SJSA1 (cell line): Measurements from ENCODE around the gene EDIL3. TPM values are rescaled to one million over a fixed set of nuclear protein-coding genes. Genes with fewer than 3 reads are reported as not detected.
A peak's percentile ranks its signal among the peaks of the same experiment; 100 is the strongest.
"Not testable (repeated sequence)": the region's sequence is repeated elsewhere in the genome, so short reads cannot be mapped to it uniquely, and the experiment has no call there.

Experiments
- DNase-seq, 2 experiments: peaks; one replicate each; pipeline ENCODE4 v3.0.0-alpha.2; 2015 to 2020; ENCODE audit warnings: low spot score in 2 of 2, low read depth in 1 of 2
- H3K27ac ChIP-seq: fragments of 250-450 bp; sonication (Bioruptor Pico); 2 replicates; pipeline ENCODE4 v1.5.1; 2020; ENCODE audit warnings: mild to moderate bottlenecking, moderate library complexity
- H3K27me3 ChIP-seq: fragments of 250-450 bp; sonication (Bioruptor Pico); replicated peaks from 2 replicates; pipeline ENCODE4 v1.5.1; 2020; ENCODE audit warnings: mild to moderate bottlenecking, moderate library complexity
- H3K36me3 ChIP-seq: fragments of 250-450 bp; sonication (Bioruptor Pico); 2 replicates; pipeline ENCODE4 v1.5.1; 2020; ENCODE audit warnings: mild to moderate bottlenecking
- H3K4me1 ChIP-seq: fragments of 250-450 bp; sonication (Bioruptor Pico); replicated peaks from 2 replicates; pipeline ENCODE4 v1.6.1; 2021; ENCODE audit warnings: mild to moderate bottlenecking
- H3K4me3 ChIP-seq: fragments of 250-450 bp; sonication (Bioruptor Pico); 2 replicates; pipeline ENCODE4 v1.5.1; 2020; ENCODE audit warnings: mild to moderate bottlenecking
- H3K9me3 ChIP-seq: fragments of 250-450 bp; sonication (Bioruptor Pico); replicated peaks from 2 replicates; pipeline ENCODE4 v1.5.1; 2020; ENCODE audit warnings: mild to moderate bottlenecking
- total RNA-seq: library from RNA; depleted of rRNA; stranded (reverse); fragments of >200 nt; shearing (Covaris generic); gene quantifications from 2 replicates; pipeline ENCODE4 v1.2.3, GENCODE V29; 2014

The EDIL3 gene
- total RNA-seq, 1 experiment from 2014 or later, result 465 TPM

GRCh38 chr5:84301535-84301934 lies 83.1 kb downstream of the EDIL3 start:
- Histone ChIP-seq H3K9me3 (0 out of 2 replicates have a peak, but pooled peaks cover 2% of the 10 kb centered on the region), H3K36me3 (peaks cover 14% of the 10 kb centered on the region), H3K27me3 (no peaks in the 10 kb centered on the region), H3K4me1 (peaks cover 22% of the 10 kb centered on the region), H3K27ac (no peak overlapping the region), H3K4me3 (no peak overlapping the region)
- peak in 1 of 2 experiments; percentile 64 for DNase-seq

GRCh38 chr5:84299959-84300358 lies 84.7 kb downstream of the EDIL3 start:
- peaks cover 22% of the 10 kb centered on the region for H3K4me1 ChIP-seq
- peaks cover 13% of the 10 kb centered on the region for H3K36me3 ChIP-seq
- 0 out of 2 replicates have a peak, but pooled peaks cover 2% of the 10 kb centered on the region for H3K9me3 ChIP-seq
- no peak overlapping the region for H3K27ac ChIP-seq
- H3K4me3 ChIP-seq, result no peak overlapping the region
- no peaks in the 10 kb centered on the region for H3K27me3 ChIP-seq
- no peak for DNase-seq

DNA sequence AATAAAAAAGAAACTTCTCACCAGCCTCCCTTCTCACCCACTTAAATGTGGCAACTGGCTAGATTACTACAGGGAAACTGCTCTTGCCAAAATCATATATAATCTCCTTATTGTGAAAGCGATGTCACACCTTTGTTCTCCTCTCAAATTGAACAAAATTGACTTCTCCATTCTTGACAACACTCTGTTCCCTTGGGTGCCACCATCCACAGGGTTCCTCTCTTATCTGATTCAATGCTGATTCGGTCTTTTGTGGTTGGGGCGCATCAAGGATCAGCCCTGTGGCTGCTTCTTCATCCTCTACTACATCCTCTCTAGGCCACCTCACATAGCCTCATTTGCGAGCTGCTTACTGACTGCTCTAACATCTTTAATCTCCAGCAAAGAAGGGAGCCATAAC lies 86.1 kb downstream of the EDIL3 start:
- H3K4me3 ChIP-seq, result no peak overlapping the region
- no peak for DNase-seq
- H3K9me3 ChIP-seq, result 0 out of 2 replicates have a peak, but pooled peaks cover 2% of the 10 kb centered on the region
- no peak overlapping the region for H3K27ac ChIP-seq
- peaks cover 13% of the 10 kb centered on the region for H3K36me3 ChIP-seq
- peaks cover 22% of the 10 kb centered on the region for H3K4me1 ChIP-seq
- no peaks in the 10 kb centered on the region for H3K27me3 ChIP-seq

DNA sequence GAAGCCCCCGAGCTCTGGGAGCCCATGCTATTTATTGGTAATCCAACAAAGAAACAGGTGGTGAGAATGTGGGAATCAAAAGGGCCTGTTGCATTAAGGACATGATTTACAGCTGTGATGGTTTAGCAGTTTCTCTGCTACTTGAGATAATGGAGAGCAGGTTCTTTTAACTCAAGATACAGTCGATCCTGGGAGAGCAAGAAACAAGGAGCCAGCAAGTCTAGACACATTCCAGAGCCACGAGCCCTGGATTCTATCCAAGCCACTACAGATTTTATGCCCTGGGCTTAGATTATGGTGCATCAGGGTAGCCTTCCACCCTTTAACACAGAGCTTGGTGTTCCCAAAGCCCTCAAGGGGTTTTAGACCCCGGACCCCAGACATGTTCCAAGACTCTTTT lies 87.0 kb downstream of the EDIL3 start:
- Histone ChIP-seq H3K4me1 (peaks cover 21% of the 10 kb centered on the region), H3K36me3 (peaks cover 13% of the 10 kb centered on the region)
- not testable (repeated sequence) for H3K4me3 ChIP-seq, H3K27ac ChIP-seq, H3K27me3 ChIP-seq, DNase-seq, H3K9me3 ChIP-seq

- H3K36me3 ChIP-seq, result peaks cover 2% of the 10 kb centered on the region
- H3K4me3 ChIP-seq, result no peak overlapping the region
- peaks cover 40% of the 10 kb centered on the region for H3K4me1 ChIP-seq
- no peak for DNase-seq
- H3K27me3 ChIP-seq, result no peaks in the 10 kb centered on the region
- H3K27ac ChIP-seq, result no peak overlapping the region
- no peaks in the 10 kb centered on the region for H3K9me3 ChIP-seq
These were observed 91.7 kb downstream of the EDIL3 start for GRCh38 chr5:84292788-84293653.

- Histone ChIP-seq H3K4me3 (no peak overlapping the region), H3K27me3 (no peaks in the 10 kb centered on the region), H3K9me3 (no peaks in the 10 kb centered on the region), H3K27ac (no peak overlapping the region), H3K4me1 (peaks cover 49% of the 10 kb centered on the region), H3K36me3 (no peaks in the 10 kb centered on the region)
- DNase-seq, result no peak
These were observed 92.6 kb downstream of the EDIL3 start for GRCh38 chr5:84292000-84292642.

DNA sequence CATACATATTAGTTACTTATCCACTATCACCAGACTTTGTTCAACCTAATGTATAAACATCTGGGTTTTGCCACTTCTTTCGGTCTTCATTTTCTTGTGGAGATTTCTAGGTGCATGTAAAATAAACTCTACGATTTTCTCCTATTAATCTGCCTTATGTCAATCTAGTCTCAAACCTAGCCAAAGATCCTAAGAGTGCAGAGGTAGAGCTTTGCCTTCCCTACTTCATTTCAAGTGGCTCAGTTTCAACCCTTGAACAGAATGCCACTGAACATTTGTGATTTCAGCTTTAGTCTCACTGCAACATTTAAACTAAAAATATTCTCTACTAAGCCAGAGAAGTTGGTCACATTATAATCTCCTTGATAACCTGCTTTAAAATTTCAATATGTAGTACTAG lies 94.0 kb downstream of the EDIL3 start:
- Histone ChIP-seq H3K4me3 (no peak overlapping the region), H3K9me3 (no peaks in the 10 kb centered on the region), H3K36me3 (no peaks in the 10 kb centered on the region), H3K27me3 (no peaks in the 10 kb centered on the region), H3K4me1 (peaks cover 49% of the 10 kb centered on the region), H3K27ac (peak overlapping the region; percentile 79)
- DNase-seq, result no peak

DNA sequence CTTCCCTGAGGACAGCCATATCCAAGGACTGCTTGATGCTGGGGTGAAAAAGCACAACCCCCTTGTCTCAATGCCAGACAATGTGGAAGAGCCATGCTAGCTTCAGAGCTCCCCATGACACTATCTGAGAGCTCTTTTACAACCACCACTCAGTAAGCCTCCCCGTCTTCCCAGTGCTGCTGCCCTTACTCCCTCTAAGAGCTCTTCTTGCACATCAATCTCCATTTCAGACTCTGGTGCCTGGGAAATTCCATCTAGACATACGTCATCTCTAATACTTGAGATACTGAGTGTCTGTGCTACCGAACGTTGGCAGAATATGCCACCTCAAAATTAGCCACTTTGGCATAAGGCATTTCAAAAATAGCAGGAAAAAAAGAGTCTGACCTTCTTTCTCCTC lies 94.5 kb downstream of the EDIL3 start:
- Histone ChIP-seq H3K36me3 (no peaks in the 10 kb centered on the region), H3K4me1 (peaks cover 49% of the 10 kb centered on the region), H3K4me3 (no peak overlapping the region), H3K27me3 (no peaks in the 10 kb centered on the region), H3K27ac (peak overlapping the region; percentile 79), H3K9me3 (no peaks in the 10 kb centered on the region)
- peak; percentile 44 to 62 for DNase-seq

DNA sequence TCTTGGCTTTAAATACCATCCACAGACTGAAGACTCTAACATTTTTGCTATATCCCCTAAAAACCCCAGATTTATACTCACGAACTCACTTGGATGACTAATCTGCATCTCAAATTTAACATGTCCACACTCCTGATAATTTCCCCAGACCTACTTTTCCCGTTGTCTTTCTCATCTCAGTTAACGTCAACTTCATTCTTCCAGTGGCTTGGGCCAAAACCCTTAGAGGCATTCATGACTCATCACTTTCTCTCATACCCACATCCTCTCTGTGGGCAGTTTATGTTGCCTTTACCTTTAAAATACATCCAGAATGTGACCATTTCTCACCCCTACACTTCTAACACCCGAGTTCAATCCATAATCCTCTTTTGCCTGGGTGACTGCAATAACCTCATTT lies 96.7 kb downstream of the EDIL3 start:
- H3K4me3 ChIP-seq, result no peak overlapping the region
- H3K27me3 ChIP-seq, result no peaks in the 10 kb centered on the region
- DNase-seq, result peak; percentile 69 to 87
- peak overlapping the region; percentile 79 for H3K27ac ChIP-seq
- H3K4me1 ChIP-seq, result peaks cover 45% of the 10 kb centered on the region
- H3K9me3 ChIP-seq, result no peaks in the 10 kb centered on the region
- H3K36me3 ChIP-seq, result no peaks in the 10 kb centered on the region

DNA sequence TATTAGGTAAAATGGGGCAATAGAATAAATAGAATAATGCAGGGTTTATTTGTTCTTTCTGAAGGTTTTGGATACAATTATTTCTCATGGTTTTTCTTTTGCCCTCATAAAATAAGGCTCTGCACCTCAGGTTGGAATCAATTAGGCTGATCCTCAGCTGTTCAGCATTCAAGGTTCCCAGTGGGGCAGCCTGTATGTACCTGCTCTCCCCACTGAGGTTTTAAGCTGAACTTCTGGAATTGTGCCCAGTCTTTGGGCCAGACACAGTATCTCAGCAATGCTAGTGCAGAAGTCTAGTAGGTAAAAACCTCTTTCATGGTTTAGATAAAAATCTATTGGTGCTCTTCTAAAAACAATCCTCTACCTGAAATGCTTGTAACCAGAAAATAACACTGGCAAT lies 98.0 kb downstream of the EDIL3 start:
- Histone ChIP-seq H3K9me3 (no peaks in the 10 kb centered on the region), H3K27ac (no peak overlapping the region), H3K4me1 (peaks cover 40% of the 10 kb centered on the region), H3K27me3 (no peaks in the 10 kb centered on the region), H3K36me3 (no peaks in the 10 kb centered on the region), H3K4me3 (no peak overlapping the region)
- no peak for DNase-seq

DNA sequence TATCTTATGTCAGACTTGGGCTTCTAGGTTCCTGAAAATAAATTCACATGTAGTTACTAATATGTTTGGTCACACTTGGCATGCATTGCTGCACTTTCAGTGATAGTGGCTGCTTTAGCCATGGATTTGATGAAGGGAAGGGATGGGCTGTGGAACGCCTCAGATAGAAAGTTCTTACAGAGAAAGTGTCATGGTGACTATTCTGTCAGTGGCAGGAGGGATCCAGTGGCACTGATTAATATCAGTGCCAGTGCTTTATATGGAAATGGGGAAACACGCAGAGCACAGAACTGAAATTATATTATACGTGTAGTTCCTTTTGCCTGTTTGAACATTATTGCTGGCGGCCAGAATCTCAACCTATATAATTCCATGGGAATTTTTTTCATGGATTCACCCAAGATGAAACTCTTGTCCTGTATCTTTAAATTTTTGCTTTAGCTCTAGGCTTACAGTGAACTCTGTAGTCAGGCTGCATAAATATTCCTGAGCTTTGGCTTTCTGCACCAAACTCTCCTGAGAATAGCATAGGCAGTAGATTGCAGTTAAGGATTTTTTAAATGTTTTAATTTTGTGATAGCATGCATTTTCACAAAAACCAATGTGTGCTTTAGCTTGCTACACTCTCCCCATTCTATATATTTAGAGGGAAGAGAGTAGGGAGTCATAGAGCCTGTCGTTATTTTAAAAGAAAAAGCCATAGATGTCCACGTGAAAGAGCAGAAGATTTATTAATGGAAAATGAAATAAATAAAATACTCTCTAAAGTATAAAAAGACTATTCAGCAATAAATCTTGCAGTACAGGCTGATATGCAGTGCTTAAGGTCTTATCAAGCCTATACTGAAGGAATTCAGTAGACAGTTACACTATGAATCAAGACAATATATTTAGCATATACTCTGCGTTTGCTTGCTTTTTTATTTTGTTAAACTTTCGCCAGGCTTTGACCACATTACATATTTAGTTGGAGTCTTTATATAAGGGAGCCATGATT lies 98.7 kb downstream of the EDIL3 start:
- Histone ChIP-seq H3K36me3 (no peaks in the 10 kb centered on the region), H3K4me1 (peaks cover 38% of the 10 kb centered on the region), H3K27ac (no peak overlapping the region), H3K9me3 (no peaks in the 10 kb centered on the region), H3K4me3 (no peak overlapping the region), H3K27me3 (no peaks in the 10 kb centered on the region)
- no peak for DNase-seq

DNA sequence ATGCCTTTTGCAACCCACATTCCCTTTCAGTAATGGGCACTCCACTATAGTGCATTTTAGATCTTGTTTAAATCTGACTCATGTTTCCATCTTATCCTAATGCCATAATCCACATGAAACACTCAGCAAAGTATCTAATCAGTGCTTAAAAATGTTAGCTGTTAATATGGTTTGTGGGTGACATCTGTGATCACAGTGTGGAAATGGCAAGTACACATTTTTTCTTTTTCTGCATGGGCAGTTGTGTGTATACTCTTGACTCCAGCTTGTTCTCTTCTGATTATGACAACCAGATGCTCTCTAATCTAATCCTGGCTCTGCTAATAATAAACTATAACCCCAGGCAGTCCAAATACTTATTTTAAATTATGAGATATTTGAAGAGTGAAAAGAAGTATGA lies 103.3 kb downstream of the EDIL3 start:
- no peaks in the 10 kb centered on the region for H3K27me3 ChIP-seq
- no peaks in the 10 kb centered on the region for H3K9me3 ChIP-seq
- H3K36me3 ChIP-seq, result no peaks in the 10 kb centered on the region; the same call in 1 of the 2 replicates
- no peaks in the 10 kb centered on the region for H3K4me1 ChIP-seq
- DNase-seq, result no peak
- no peak overlapping the region for H3K27ac ChIP-seq
- no peak overlapping the region for H3K4me3 ChIP-seq

DNA sequence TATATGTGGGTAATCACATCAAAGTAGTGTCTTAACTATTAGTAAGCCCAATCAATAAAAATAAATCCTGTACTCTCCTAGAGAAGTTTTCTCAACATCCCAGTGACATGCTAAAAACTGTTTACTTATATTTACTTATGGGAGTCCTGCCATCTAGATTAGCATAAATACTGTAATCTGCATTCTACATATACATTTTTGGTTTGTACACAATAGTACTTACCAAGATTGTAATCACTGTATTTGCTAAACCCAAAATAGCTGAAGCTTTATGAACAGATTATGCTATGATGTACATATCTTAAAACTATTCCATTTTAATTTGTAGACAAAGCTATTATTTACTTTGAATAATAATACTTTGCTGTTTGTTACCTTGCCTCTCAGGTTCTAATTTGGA lies 105.4 kb downstream of the EDIL3 start:
- DNase-seq, result no peak
- no peaks in the 10 kb centered on the region; the same call in 1 of the 2 replicates for H3K36me3 ChIP-seq
- H3K4me1 ChIP-seq, result peaks cover 12% of the 10 kb centered on the region
- no peaks in the 10 kb centered on the region for H3K9me3 ChIP-seq
- H3K27ac ChIP-seq, result no peak overlapping the region
- H3K4me3 ChIP-seq, result no peak overlapping the region
- H3K27me3 ChIP-seq, result no peaks in the 10 kb centered on the region
